ENCODE results near the gene PRKCA. TPM values are rescaled to one million over a fixed set of nuclear protein-coding genes. Genes with fewer than 3 reads are reported as not detected.

Gene PRKCA
- total and polyA plus RNA-seq, 2 of the 13 experiments (the other 11 are each of a cell fraction or from before 2014, with no cell fraction given) = 18.5 to 21.5 TPM

DNA sequence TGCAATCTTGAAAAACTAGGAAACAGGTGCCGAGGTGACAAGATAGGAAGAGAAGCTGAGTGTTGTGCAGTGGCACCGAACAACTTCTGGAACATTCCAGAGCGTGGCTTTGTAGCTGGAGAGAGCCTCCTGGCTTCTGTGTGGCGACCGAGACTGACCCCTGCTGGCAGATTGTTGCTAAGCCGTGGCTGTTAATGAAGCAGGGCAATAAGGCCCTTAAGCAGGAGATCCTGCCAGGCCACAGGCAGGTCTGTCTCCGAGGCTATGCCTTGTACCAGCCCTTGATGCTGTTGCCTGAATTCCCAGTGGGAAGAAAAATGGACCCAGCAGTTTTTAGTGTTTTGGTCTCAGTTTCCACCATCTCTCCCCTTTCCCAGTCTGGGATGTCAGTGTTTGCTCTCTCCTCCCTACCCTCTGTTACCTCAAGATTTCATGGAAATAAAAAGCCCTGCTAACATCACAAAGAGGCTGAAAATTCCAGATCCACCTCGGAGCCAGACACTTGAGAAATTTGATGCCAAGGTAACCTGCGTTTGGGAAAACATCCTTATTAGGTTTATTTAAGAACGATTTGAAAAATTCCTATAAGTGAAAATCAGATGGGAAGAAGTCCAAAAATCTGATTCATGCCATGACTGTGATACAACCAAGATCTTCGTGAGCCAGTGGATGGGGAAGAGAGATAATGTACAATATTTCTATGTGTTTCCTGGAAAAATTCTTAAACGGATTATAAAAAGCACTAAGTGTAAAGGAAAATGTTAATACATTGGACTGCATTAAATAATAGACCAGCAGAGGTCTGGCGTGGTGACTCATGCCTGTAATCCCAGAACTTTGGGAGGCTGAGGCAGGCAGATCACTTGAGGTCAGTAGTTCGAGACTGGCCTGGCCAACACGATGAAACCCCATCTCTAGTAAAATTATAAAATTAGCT, 265.1 kb downstream of the PRKCA start (continued):
- TF ChIP-seq SYNCRIP (IDR thresholded peaks at IDR 0.05; ENCODE audit: insufficient read depth, low read depth, low read length) (no peak), SRSF4 (IDR thresholded peaks at IDR 0.05; ENCODE audit: low read depth, low read length, poor library complexity, severe bottlenecking) (no peak), SOX13 (IDR thresholded peaks at IDR 0.05) (no peak), SOX13 (CRISPR knock-in tag; conservative IDR thresholded peaks at IDR 0.05 in 1 of 2, IDR thresholded peaks at IDR 0.05 in 1 of 2) (peak in 1 of 2 experiments; percentile 28; a peak in 1 of 4 replicates), NPAS2 (CRISPR knock-in tag; IDR thresholded peaks at IDR 0.05; ENCODE audit: borderline replicate concordance) (no peak), ZNF430 (CRISPR knock-in tag; IDR thresholded peaks at IDR 0.05) (0 out of 2 replicates have a peak, but pooled peaks have one; percentile 38), ASH2L (IDR thresholded peaks at IDR 0.05; ENCODE audit: insufficient read length, low read depth, low read length) (no peak), ZNF10 (CRISPR knock-in tag; IDR thresholded peaks at IDR 0.05; ENCODE audit: borderline replicate concordance, low read depth) (no peak)
- TF ChIP-seq, protein P1, sequence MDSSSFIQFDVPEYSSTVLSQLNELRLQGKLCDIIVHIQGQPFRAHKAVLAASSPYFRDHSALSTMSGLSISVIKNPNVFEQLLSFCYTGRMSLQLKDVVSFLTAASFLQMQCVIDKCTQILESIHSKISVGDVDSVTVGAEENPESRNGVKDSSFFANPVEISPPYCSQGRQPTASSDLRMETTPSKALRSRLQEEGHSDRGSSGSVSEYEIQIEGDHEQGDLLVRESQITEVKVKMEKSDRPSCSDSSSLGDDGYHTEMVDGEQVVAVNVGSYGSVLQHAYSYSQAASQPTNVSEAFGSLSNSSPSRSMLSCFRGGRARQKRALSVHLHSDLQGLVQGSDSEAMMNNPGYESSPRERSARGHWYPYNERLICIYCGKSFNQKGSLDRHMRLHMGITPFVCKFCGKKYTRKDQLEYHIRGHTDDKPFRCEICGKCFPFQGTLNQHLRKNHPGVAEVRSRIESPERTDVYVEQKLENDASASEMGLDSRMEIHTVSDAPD (CRISPR knock-in tag; IDR thresholded peaks at IDR 0.05) = no peak

DNA sequence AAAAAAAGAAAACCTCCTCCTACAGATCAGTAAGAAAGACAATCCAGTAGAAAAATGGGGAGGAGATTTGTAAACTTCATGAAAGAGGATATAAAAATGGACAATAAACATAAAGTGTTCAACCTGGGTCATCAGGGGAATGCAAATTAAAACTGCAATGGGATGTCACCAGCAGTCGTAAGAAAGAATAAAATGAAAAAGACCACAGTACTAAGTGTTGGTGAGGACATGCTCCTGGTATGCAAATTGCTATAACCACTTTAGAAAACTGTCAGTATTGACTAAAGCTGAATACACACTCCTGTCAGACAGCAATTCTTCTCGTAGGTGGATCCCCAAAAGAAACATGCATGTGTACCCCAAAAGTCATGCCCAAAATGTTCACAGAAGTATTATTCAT, 267.2 kb downstream of the PRKCA start:
- no peaks in the 10 kb centered on the region for H4K20me1 ChIP-seq (ENCODE audit: insufficient read depth, low read length)
- BruUV-seq (replicated peaks) = no TSS peak
- H3K4me3 ChIP-seq (replicated peaks in 1 of 3; ENCODE audit: insufficient read depth in 1 of 3, low read depth in 2 of 3, low read length in 3 of 3) = no peak overlapping the region
- WGBS (ENCODE audit: low lambda C conversion rate) = 97% methylated on average over 2 of the region's 2 CpGs
- no peak overlapping the region for H3K27ac ChIP-seq (ENCODE audit: extremely low read length, insufficient read depth, low read length)
- H3K36me3 ChIP-seq (replicated peaks in 1 of 2; ENCODE audit: control insufficient read depth in 1 of 2, insufficient read depth in 2 of 2, low read length in 2 of 2) = no peaks in the 10 kb centered on the region; a peak in 1 of 5 replicates
- DNase-seq (ENCODE audit: low spot score) (no peak), FAIRE-seq (no peak), ATAC-seq (no peak)
- H3K9ac ChIP-seq (ENCODE audit: insufficient read depth, low read depth, low read length) = no peak overlapping the region
- POLR2A ChIA-PET = no interaction called here
- H3K27me3 ChIP-seq (ENCODE audit: control insufficient read depth in 1 of 2, insufficient read depth in 2 of 2, low read length in 2 of 2) = no peaks in the 10 kb centered on the region
- H2AFZ ChIP-seq (ENCODE audit: low read length) = no peak overlapping the region
- intact Hi-C loops (cut with micrococcal nuclease; ENCODE audit: unreplicated experiment) (no loop called here), in situ Hi-C loops (cut with HindIII; ENCODE audit: extremely low pct_ligation_motif_present, low pct_unique_long_range_greater_than_20kb) (loop anchor here (5.0 kb wide), 2 partner anchors 312 to 367 kb away; no protein-coding TSS in a partner anchor)
- peaks cover 3% of the 10 kb centered on the region for H3K79me2 ChIP-seq (ENCODE audit: insufficient read depth, low read length)
- peaks cover 14% of the 10 kb centered on the region for H3K4me1 ChIP-seq (ENCODE audit: insufficient read depth, low read length)
- CTCF ChIA-PET (ENCODE audit: low intra/inter-chr PET ratio, low total read pairs) = no interaction called here
- no peak overlapping the region for H3K4me2 ChIP-seq (ENCODE audit: low read depth, low read length)
- H3K9me3 ChIP-seq (ENCODE audit: low read length) = no peaks in the 10 kb centered on the region
- TF ChIP-seq SMAD3 (CRISPR knock-in tag; IDR thresholded peaks at IDR 0.05) = no peak
- TF ChIP-seq ZEB1 (IDR thresholded peaks at IDR 0.05; ENCODE audit: insufficient replicate concordance, low read depth) = no peak
- TF ChIP-seq CHCHD3 (CRISPR knock-in tag; IDR thresholded peaks at IDR 0.05) = no peak
- TF ChIP-seq ZNF614 (CRISPR knock-in tag; IDR thresholded peaks at IDR 0.05; ENCODE audit: borderline replicate concordance) = no peak
- no peak for TF ChIP-seq FOXK1 (CRISPR knock-in tag; IDR thresholded peaks at IDR 0.05; ENCODE audit: borderline replicate concordance, low read depth)
- TF ChIP-seq ZNF441 (CRISPR knock-in tag; IDR thresholded peaks at IDR 0.05; ENCODE audit: borderline replicate concordance) = no peak
- TF ChIP-seq FOSL2 (CRISPR knock-in tag; IDR thresholded peaks at IDR 0.05) = no peak
- TF ChIP-seq ZNF563 (CRISPR knock-in tag; IDR thresholded peaks at IDR 0.05) = no peak
- TF ChIP-seq ZSCAN21 (CRISPR knock-in tag; IDR thresholded peaks at IDR 0.05; ENCODE audit: borderline replicate concordance) = no peak
- no peak for TF ChIP-seq KAT8 (CRISPR knock-in tag; IDR thresholded peaks at IDR 0.05)
- TF ChIP-seq, protein P2, sequence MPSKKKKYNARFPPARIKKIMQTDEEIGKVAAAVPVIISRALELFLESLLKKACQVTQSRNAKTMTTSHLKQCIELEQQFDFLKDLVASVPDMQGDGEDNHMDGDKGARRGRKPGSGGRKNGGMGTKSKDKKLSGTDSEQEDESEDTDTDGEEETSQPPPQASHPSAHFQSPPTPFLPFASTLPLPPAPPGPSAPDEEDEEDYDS (CRISPR knock-in tag; IDR thresholded peaks at IDR 0.05) = no peak
- no peak for TF ChIP-seq POLR2A (IDR thresholded peaks at IDR 0.05; ENCODE audit: insufficient read depth in 1 of 2, low read depth in 2 of 2, low read length in 2 of 2)

All from HepG2 (cell line).